Measurements from ENCODE around the gene STX8. TPM values are rescaled to one million over a fixed set of nuclear protein-coding genes. Genes with fewer than 3 reads are reported as not detected.

Gene STX8
- total RNA-seq, 1 donor from 2014 or later = 61.6 TPM

GRCh38 chr17:9538626-9539025, 37.0 kb downstream of the STX8 start:
- no peaks in the 10 kb centered on the region for H3K4me1 Mint-ChIP-seq (ENCODE audit: unreplicated experiment)
- H3K9me3 Mint-ChIP-seq (ENCODE audit: unreplicated experiment) = no peaks in the 10 kb centered on the region
- DNase-seq (ENCODE audit: extremely low spot score, unreplicated experiment) = no peak
- TF ChIP-seq, protein P1, sequence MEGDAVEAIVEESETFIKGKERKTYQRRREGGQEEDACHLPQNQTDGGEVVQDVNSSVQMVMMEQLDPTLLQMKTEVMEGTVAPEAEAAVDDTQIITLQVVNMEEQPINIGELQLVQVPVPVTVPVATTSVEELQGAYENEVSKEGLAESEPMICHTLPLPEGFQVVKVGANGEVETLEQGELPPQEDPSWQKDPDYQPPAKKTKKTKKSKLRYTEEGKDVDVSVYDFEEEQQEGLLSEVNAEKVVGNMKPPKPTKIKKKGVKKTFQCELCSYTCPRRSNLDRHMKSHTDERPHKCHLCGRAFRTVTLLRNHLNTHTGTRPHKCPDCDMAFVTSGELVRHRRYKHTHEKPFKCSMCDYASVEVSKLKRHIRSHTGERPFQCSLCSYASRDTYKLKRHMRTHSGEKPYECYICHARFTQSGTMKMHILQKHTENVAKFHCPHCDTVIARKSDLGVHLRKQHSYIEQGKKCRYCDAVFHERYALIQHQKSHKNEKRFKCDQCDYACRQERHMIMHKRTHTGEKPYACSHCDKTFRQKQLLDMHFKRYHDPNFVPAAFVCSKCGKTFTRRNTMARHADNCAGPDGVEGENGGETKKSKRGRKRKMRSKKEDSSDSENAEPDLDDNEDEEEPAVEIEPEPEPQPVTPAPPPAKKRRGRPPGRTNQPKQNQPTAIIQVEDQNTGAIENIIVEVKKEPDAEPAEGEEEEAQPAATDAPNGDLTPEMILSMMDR (IDR thresholded peaks at IDR 0.05) = no peak
- peaks cover 16% of the 10 kb centered on the region for H3K36me3 Mint-ChIP-seq (ENCODE audit: unreplicated experiment)
- H3K27ac Mint-ChIP-seq (ENCODE audit: unreplicated experiment) = no peak overlapping the region
- H3K4me3 Mint-ChIP-seq (ENCODE audit: unreplicated experiment) = no peak overlapping the region
- H3K27me3 Mint-ChIP-seq (ENCODE audit: unreplicated experiment) = no peaks in the 10 kb centered on the region

- DNase-seq (ENCODE audit: extremely low spot score, unreplicated experiment) = no peak
- TF ChIP-seq, protein P1 (IDR thresholded peaks at IDR 0.05) = no peak
- no peaks in the 10 kb centered on the region for H3K9me3 Mint-ChIP-seq (ENCODE audit: unreplicated experiment)
- no peaks in the 10 kb centered on the region for H3K4me1 Mint-ChIP-seq (ENCODE audit: unreplicated experiment)
- H3K4me3 Mint-ChIP-seq (ENCODE audit: unreplicated experiment) = no peak overlapping the region
- peaks cover 14% of the 10 kb centered on the region for H3K36me3 Mint-ChIP-seq (ENCODE audit: unreplicated experiment)
- no peak overlapping the region for H3K27ac Mint-ChIP-seq (ENCODE audit: unreplicated experiment)
- no peaks in the 10 kb centered on the region for H3K27me3 Mint-ChIP-seq (ENCODE audit: unreplicated experiment)
Measured at GRCh38 chr17:9537177-9537776, 38.3 kb downstream of the STX8 start.

DNA sequence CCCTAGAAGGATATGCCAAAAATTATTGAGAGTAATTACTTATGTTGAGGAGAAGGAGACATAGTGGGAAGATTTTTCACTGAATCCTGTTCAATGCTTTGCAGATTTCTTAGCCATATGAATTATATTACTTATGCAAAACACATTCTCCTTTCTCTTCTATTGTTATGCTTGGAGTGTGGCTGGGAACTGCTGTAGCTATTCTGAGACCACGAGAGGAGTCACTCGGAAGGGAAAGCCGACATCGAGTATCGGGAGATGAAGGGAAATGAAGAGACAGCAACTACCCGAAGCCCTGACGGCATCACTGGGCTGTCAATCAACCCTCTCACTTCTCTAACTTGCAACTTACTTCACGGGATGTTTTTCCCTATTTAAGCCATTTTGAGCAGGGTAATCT, 39.6 kb downstream of the STX8 start:
- DNase-seq (ENCODE audit: extremely low spot score, unreplicated experiment) = no peak
- Mint-ChIP-seq H3K36me3 (ENCODE audit: unreplicated experiment) (peaks cover 14% of the 10 kb centered on the region), H3K27ac (ENCODE audit: unreplicated experiment) (no peak overlapping the region), H3K4me3 (ENCODE audit: unreplicated experiment) (no peak overlapping the region), H3K27me3 (ENCODE audit: unreplicated experiment) (no peaks in the 10 kb centered on the region), H3K4me1 (ENCODE audit: unreplicated experiment) (no peaks in the 10 kb centered on the region), H3K9me3 (ENCODE audit: unreplicated experiment) (no peaks in the 10 kb centered on the region)
- TF ChIP-seq, protein P1 (IDR thresholded peaks at IDR 0.05) = no peak

DNA sequence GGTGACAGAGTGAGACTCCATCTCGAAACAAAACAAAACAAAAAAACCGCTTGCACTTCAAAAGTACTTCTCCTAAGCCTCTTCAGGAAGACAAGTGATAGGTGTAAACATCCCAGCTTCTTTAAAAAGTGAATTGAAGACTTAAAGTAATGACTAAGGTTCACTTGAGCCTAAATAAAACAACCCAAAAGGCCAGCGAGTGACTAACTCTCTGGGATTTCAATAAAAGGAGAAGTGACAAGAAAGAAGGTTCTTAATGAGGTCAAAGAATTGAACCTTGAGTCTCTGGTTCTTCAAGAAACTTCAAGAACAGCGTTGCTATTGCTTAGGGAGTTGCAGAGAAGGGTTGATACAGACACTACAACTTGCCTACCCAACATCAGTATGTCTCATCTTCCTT, 42.2 kb downstream of the STX8 start:
- no peaks in the 10 kb centered on the region for H3K27me3 Mint-ChIP-seq (ENCODE audit: unreplicated experiment)
- no peak overlapping the region for H3K4me3 Mint-ChIP-seq (ENCODE audit: unreplicated experiment)
- H3K4me1 Mint-ChIP-seq (ENCODE audit: unreplicated experiment) = no peaks in the 10 kb centered on the region
- H3K36me3 Mint-ChIP-seq (ENCODE audit: unreplicated experiment) = peaks cover 5% of the 10 kb centered on the region
- DNase-seq (ENCODE audit: extremely low spot score, unreplicated experiment) = no peak
- no peak overlapping the region for H3K27ac Mint-ChIP-seq (ENCODE audit: unreplicated experiment)
- TF ChIP-seq, protein P1 (IDR thresholded peaks at IDR 0.05) = no peak
- no peaks in the 10 kb centered on the region for H3K9me3 Mint-ChIP-seq (ENCODE audit: unreplicated experiment)

DNA sequence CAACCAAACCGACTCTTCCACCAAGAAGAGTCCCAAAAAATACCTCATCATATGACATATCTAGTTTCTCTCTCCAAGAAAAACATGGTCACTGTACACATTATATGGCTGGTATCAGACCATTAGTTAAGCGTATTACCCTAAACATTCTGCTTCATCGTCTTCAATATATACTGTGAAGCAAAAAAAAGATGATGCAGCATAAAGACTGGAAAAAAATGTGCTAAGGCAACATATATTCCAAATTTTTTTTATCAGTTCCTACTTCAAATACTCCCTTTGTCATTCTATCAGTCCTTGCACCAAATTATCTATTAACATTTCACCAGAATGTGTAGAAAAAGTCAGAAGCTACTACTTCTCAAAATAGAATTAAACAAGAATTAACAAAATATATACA, 42.9 kb downstream of the STX8 start:
- H3K27me3 Mint-ChIP-seq (ENCODE audit: unreplicated experiment) = no peaks in the 10 kb centered on the region
- no peaks in the 10 kb centered on the region for H3K9me3 Mint-ChIP-seq (ENCODE audit: unreplicated experiment)
- H3K4me3 Mint-ChIP-seq (ENCODE audit: unreplicated experiment) = no peak overlapping the region
- TF ChIP-seq, protein P1 (IDR thresholded peaks at IDR 0.05) = no peak
- no peak overlapping the region for H3K27ac Mint-ChIP-seq (ENCODE audit: unreplicated experiment)
- no peaks in the 10 kb centered on the region for H3K4me1 Mint-ChIP-seq (ENCODE audit: unreplicated experiment)
- no peak for DNase-seq (ENCODE audit: extremely low spot score, unreplicated experiment)
- H3K36me3 Mint-ChIP-seq (ENCODE audit: unreplicated experiment) = peaks cover 5% of the 10 kb centered on the region
